SK-N-SH (cell line): ENCODE results near the gene TCF7L2. TPM values are rescaled to one million over a fixed set of nuclear protein-coding genes. Genes with fewer than 3 reads are reported as not detected.

Experiments used
- CTCF ChIA-PET: fragments of 300-600, 350-600 bp; formaldehyde crosslinking; extraction: SDS; loops from one replicate; lab custom pipeline; 2021; lab: Yijun Ruan, JAX
- POLR2A ChIA-PET: fragments of 350-600 bp; sonication (Branson Sonifier 250); formaldehyde crosslinking; extraction: SDS; loops from one replicate; lab custom pipeline; 2020; ENCODE audit warnings: antibody characterized with exemption, inconsistent platforms; lab: Yijun Ruan, JAX
- DNase-seq: peaks from one replicate; pipeline ENCODE4 v3.0.0; 2012
- H2AFZ ChIP-seq: fragments of 200-600 bp; sonication (generic); 2 replicates; pipeline ENCODE4 v1.8.1; 2016; ENCODE audit warnings: antibody characterized with exemption, mild to moderate bottlenecking, low read depth
- H3F3A ChIP-seq: fragments of 200-600 bp; sonication (generic); replicated peaks from 2 replicates; pipeline ENCODE3; 2016; ENCODE audit warnings: antibody characterized with exemption, mild to moderate bottlenecking; ENCODE audit not compliant: insufficient read depth
- H3K27ac ChIP-seq, 2 experiments: fragments of 200-500 bp in 1 of 2; fragments of 200-600 bp in 1 of 2; sonication (Bioruptor generic) in 1 of 2; sonication (generic), shearing (Covaris generic) in 1 of 2; 2 replicates each; pipeline versions ENCODE4 v1.5.1 to v1.6.1; 2014 to 2016; ENCODE audit warnings: low read depth in 2 of 2, inconsistent platforms in 1 of 2, low read length in 1 of 2, mild to moderate bottlenecking in 1 of 2, mixed read lengths in 1 of 2
- H3K27me3 ChIP-seq: fragments of 200-600 bp; sonication (generic), shearing (Covaris generic); 2 replicates; pipeline ENCODE4 v1.6.1; 2016; ENCODE audit warnings: mixed run types; ENCODE audit not compliant: insufficient read depth
- H3K36me3 ChIP-seq, 2 experiments: fragments of 200-500 bp in 1 of 2; fragments of 200-600 bp in 1 of 2; sonication (Bioruptor generic) in 1 of 2; sonication (generic) in 1 of 2; replicated peaks in 1 of 2; 2 replicates each; pipeline versions ENCODE3 to v1.5.1; 2014 to 2016; ENCODE audit warnings: low read length in 1 of 2, mild to moderate bottlenecking in 1 of 2; ENCODE audit not compliant: insufficient read depth in 2 of 2, control insufficient read depth in 1 of 2
- H3K4me1 ChIP-seq, 2 experiments: fragments of 200-500 bp in 1 of 2; fragments of 200-600 bp in 1 of 2; sonication (Bioruptor generic) in 1 of 2; sonication (generic), shearing (Covaris generic) in 1 of 2; 2 replicates each; pipeline versions ENCODE4 v1.5.1 to v1.6.1; 2014 to 2016; ENCODE audit warnings: low read depth in 1 of 2, low read length in 1 of 2, mixed run types in 1 of 2; ENCODE audit not compliant: insufficient read depth in 2 of 2, control insufficient read depth in 1 of 2
- H3K4me2 ChIP-seq: fragments of 200-600 bp; sonication (generic), shearing (Covaris generic); 2 replicates; pipeline ENCODE4 v1.6.1; 2017; ENCODE audit warnings: mixed run types
- H3K4me3 ChIP-seq, 2 experiments: fragments of 200-500 bp in 1 of 2; fragments of 200-600 bp in 1 of 2; sonication (Bioruptor generic) in 1 of 2; sonication (generic), shearing (Covaris generic) in 1 of 2; 2 replicates each; pipeline versions ENCODE4 v1.5.1 to v1.8.1; 2014 to 2016; ENCODE audit warnings: low read depth in 2 of 2, inconsistent platforms in 1 of 2, low read length in 1 of 2, mild to moderate bottlenecking in 1 of 2, mixed read lengths in 1 of 2, moderate library complexity in 1 of 2
- H3K79me2 ChIP-seq: fragments of 200-600 bp; sonication (generic); 2 replicates; pipeline ENCODE4 v1.8.1; 2017; ENCODE audit warnings: mild to moderate bottlenecking; ENCODE audit not compliant: insufficient read depth
- H3K9ac ChIP-seq: fragments of 200-600 bp; sonication (generic); 2 replicates; pipeline ENCODE4 v1.6.1; 2017; ENCODE audit warnings: mixed run types
- H3K9me2 ChIP-seq: fragments of 200-600 bp; sonication (generic); 2 replicates; pipeline ENCODE4 v1.6.1; 2017; ENCODE audit warnings: mixed run types
- H3K9me3 ChIP-seq: fragments of 200-600 bp; sonication (generic); 2 replicates; pipeline ENCODE4 v1.6.1; 2017; ENCODE audit warnings: mixed run types, mild to moderate bottlenecking, moderate library complexity
- H4K20me1 ChIP-seq: fragments of 200-600 bp; sonication (generic); 2 replicates; pipeline ENCODE4 v1.6.1; 2017; ENCODE audit warnings: mild to moderate bottlenecking, mixed run types; ENCODE audit not compliant: insufficient read depth
- EP300 ChIP-seq, 2 experiments: IDR thresholded peaks; 2 replicates each; pipeline versions ENCODE4 v1.4.0 to v1.6.1; 2012; ENCODE audit warnings: borderline replicate concordance in 1 of 2, low read depth in 1 of 2, low read length in 1 of 2
- JUND ChIP-seq: IDR thresholded peaks from 2 replicates; pipeline ENCODE4 v1.4.0; 2012
- MAX ChIP-seq: IDR thresholded peaks from 2 replicates; pipeline ENCODE4 v1.4.0; 2012; ENCODE audit warnings: low read depth
- MXI1 ChIP-seq: IDR thresholded peaks from 2 replicates; pipeline ENCODE4 v1.6.1; 2012; ENCODE audit warnings: mild to moderate bottlenecking, low read depth, low read length, improper control_type of control experiment
- NFIC ChIP-seq: IDR thresholded peaks from 2 replicates; pipeline ENCODE4 v1.4.0; 2012; ENCODE audit warnings: borderline replicate concordance
- RAD21 ChIP-seq: IDR thresholded peaks from 2 replicates; pipeline ENCODE4 v1.6.1; 2012; ENCODE audit warnings: mild to moderate bottlenecking, low read length
- REST ChIP-seq: IDR thresholded peaks from 2 replicates; pipeline ENCODE4 v1.6.1; 2012; ENCODE audit warnings: mild to moderate bottlenecking, low read depth, low read length, moderate library complexity
- RFX5 ChIP-seq: IDR thresholded peaks from 2 replicates; pipeline ENCODE4 v1.6.1; 2012; ENCODE audit warnings: mild to moderate bottlenecking, improper control_type of control experiment, low read length
- SIN3A ChIP-seq: IDR thresholded peaks from 2 replicates; pipeline ENCODE4 v1.6.1; 2012; ENCODE audit warnings: low read depth, mild to moderate bottlenecking, low read length, moderate library complexity, borderline replicate concordance
- SMC3 ChIP-seq: IDR thresholded peaks from 2 replicates; pipeline ENCODE4 v1.6.1; 2012; ENCODE audit warnings: low read depth, low read length, improper control_type of control experiment
- TCF12 ChIP-seq: IDR thresholded peaks from 2 replicates; pipeline ENCODE4 v1.4.0; 2012
- WGBS: methylation state at CpG from one replicate; pipeline ENCODE4 v1.1.6; 2017; ENCODE audit warnings: low lambda C conversion rate; 5-methylcytosine and 5-hydroxymethylcytosine counted together
- polyA plus RNA-seq, 3 experiments: library from polyadenylated mRNA; depleted of rRNA; stranded (reverse); fragments of >200 nt; gene quantifications; 2 replicates each; pipeline ENCODE4 v1.2.3, GENCODE V29; 2012
- TF ChIP-seq, protein P1 (sequence below): fragments of 200-600 bp; sonication (generic); IDR thresholded peaks from 2 replicates; pipeline ENCODE4 v1.6.1; 2017; ENCODE audit warnings: antibody characterized with exemption, mild to moderate bottlenecking, moderate library complexity

TCF7L2 gene
- polyA plus RNA-seq, 1 of the 3 experiments (the other 2 are of a cell fraction): 10.2 TPM

GRCh38 chr10:113137941-113138685, 188.1 kb downstream of the TCF7L2 start:
- no peaks in the 10 kb centered on the region for H3K79me2 ChIP-seq
- H3K4me2 ChIP-seq: no peak overlapping the region
- H2AFZ ChIP-seq: no peak overlapping the region
- no peak for DNase-seq
- WGBS: 96% methylated on average over 3 of the region's 3 CpGs
- H3K27me3 ChIP-seq: no peaks in the 10 kb centered on the region
- POLR2A ChIA-PET: no interaction called here
- no peak overlapping the region for H3K4me3 ChIP-seq
- no peaks in the 10 kb centered on the region for H4K20me1 ChIP-seq
- H3K9ac ChIP-seq: no peak overlapping the region
- no peaks in the 10 kb centered on the region for H3F3A ChIP-seq
- no peaks in the 10 kb centered on the region for H3K9me3 ChIP-seq
- no peaks in the 10 kb centered on the region for H3K9me2 ChIP-seq
- H3K36me3 ChIP-seq: peaks cover 3 to 5% of the 10 kb centered on the region in 2 experiments
- no peak overlapping the region for H3K27ac ChIP-seq
- CTCF ChIA-PET: interaction anchor here (1.5 to 4.0 kb wide), 3 partner anchors 11 to 247 kb away, joined by 8 to 21 read pairs (median 18); no protein-coding TSS in a partner anchor
- H3K4me1 ChIP-seq: peaks cover 3 to 11% of the 10 kb centered on the region in 2 experiments; a peak in 3 of 4 replicates
- TF ChIP-seq JUND (no peak), SMC3 (no peak), RAD21 (no peak), EP300 (IDR thresholded peaks at IDR 0.05; ENCODE audit: borderline replicate concordance in 1 of 2, low read depth in 1 of 2, low read length in 1 of 2) (no peak), REST (no peak), MAX (no peak), RFX5 (no peak), SIN3A (no peak), TCF12 (no peak), MXI1 (no peak), NFIC (no peak)
- TF ChIP-seq, protein P1, sequence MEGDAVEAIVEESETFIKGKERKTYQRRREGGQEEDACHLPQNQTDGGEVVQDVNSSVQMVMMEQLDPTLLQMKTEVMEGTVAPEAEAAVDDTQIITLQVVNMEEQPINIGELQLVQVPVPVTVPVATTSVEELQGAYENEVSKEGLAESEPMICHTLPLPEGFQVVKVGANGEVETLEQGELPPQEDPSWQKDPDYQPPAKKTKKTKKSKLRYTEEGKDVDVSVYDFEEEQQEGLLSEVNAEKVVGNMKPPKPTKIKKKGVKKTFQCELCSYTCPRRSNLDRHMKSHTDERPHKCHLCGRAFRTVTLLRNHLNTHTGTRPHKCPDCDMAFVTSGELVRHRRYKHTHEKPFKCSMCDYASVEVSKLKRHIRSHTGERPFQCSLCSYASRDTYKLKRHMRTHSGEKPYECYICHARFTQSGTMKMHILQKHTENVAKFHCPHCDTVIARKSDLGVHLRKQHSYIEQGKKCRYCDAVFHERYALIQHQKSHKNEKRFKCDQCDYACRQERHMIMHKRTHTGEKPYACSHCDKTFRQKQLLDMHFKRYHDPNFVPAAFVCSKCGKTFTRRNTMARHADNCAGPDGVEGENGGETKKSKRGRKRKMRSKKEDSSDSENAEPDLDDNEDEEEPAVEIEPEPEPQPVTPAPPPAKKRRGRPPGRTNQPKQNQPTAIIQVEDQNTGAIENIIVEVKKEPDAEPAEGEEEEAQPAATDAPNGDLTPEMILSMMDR: no peak
- TF ChIP-seq, all 33 proteins: peak for 0
